GM21447 (cell line): ENCODE data around the gene LIME1.
"Not testable (repeated sequence)": the region's sequence is repeated elsewhere in the genome, so short reads cannot be mapped to it uniquely, and the experiment has no call there.

Experiments used
- ATAC-seq: cut with Tn5 transposase; IDR thresholded peaks from one replicate; pipeline ENCODE4 v1.9.1; 2021; ENCODE audit not compliant: unreplicated experiment

LIME1 gene

GRCh38 chr20:63769891-63770474, 33.5 kb downstream of the LIME1 start:
- ATAC-seq, result no peak

- ATAC-seq, result no peak
These were observed 34.7 kb downstream of the LIME1 start for GRCh38 chr20:63771046-63771707.

- no peak for ATAC-seq
These were observed 36.5 kb downstream of the LIME1 start for GRCh38 chr20:63772781-63773518.

- no peak for ATAC-seq
These were observed 37.2 kb downstream of the LIME1 start for GRCh38 chr20:63773571-63774241.

- no peak for ATAC-seq
These were observed 37.8 kb downstream of the LIME1 start for GRCh38 chr20:63774306-63774705.

GRCh38 chr20:63775096-63775978, 38.9 kb downstream of the LIME1 start:
- ATAC-seq, result no peak

GRCh38 chr20:63776875-63777274, 40.4 kb downstream of the LIME1 start:
- not testable (repeated sequence) for ATAC-seq

- ATAC-seq, result no peak
These were observed 41.1 kb downstream of the LIME1 start for GRCh38 chr20:63777614-63778013.

GRCh38 chr20:63778034-63778752, 41.7 kb downstream of the LIME1 start:
- ATAC-seq, result no peak

GRCh38 chr20:63778857-63779256, 42.4 kb downstream of the LIME1 start:
- ATAC-seq, result no peak

GRCh38 chr20:63781181-63781580, 44.7 kb downstream of the LIME1 start:
- no peak for ATAC-seq

GRCh38 chr20:63782051-63782471, 45.6 kb downstream of the LIME1 start:
- ATAC-seq, result no peak

- no peak for ATAC-seq
These were observed 46.1 kb downstream of the LIME1 start for GRCh38 chr20:63782521-63782971.

GRCh38 chr20:63783970-63784369, 47.5 kb downstream of the LIME1 start:
- ATAC-seq, result no peak

- ATAC-seq, result no peak
These were observed 49.2 kb downstream of the LIME1 start for GRCh38 chr20:63785691-63786131.

GRCh38 chr20:63787302-63787701, 50.8 kb downstream of the LIME1 start:
- ATAC-seq, result no peak

GRCh38 chr20:63787749-63788148, 51.3 kb downstream of the LIME1 start:
- ATAC-seq, result no peak
